K562 (cell line): ENCODE data around the gene SMIM12. TPM values are rescaled to one million over a fixed set of nuclear protein-coding genes. Genes with fewer than 3 reads are reported as not detected.

Experiments
- ATF1 ChIP-seq, 2 experiments: fragments of 450-650 bp in 1 of 2; IDR thresholded peaks; 2 replicates each; pipeline ENCODE4 v1.6.1; 2016; ENCODE audit warnings: missing compliant biosample characterization in 1 of 2, missing genetic modification characterization in 1 of 2
- BHLHE40 ChIP-seq: IDR thresholded peaks from 2 replicates; pipeline ENCODE4 v1.6.1; 2011; ENCODE audit warnings: low read length, improper control_type of control experiment
- CBFB ChIP-seq: sonication (generic); formaldehyde crosslinking; IDR thresholded peaks from 2 replicates; pipeline ENCODE4 v1.4.0; 2020; ENCODE audit warnings: mild to moderate bottlenecking, missing genetic modification reagents
- CC2D1A ChIP-seq: fragments of 450-650 bp; IDR thresholded peaks from 2 replicates; pipeline ENCODE4 v1.6.1; 2017; ENCODE audit warnings: mild to moderate bottlenecking
- LCOR ChIP-seq: sonication (generic); formaldehyde crosslinking; IDR thresholded peaks from 2 replicates; pipeline ENCODE4 v1.8.0; 2022; ENCODE audit warnings: mild to moderate bottlenecking, missing genetic modification reagents
- MIER1 ChIP-seq: fragments of 450-650 bp; IDR thresholded peaks from 2 replicates; pipeline ENCODE4 v1.6.1; 2016; ENCODE audit warnings: antibody characterized with exemption, mild to moderate bottlenecking, low read depth
- MTA3 ChIP-seq: fragments of 450-650 bp; formaldehyde crosslinking; IDR thresholded peaks from 2 replicates; pipeline ENCODE4 v1.6.1; 2017; ENCODE audit warnings: mild to moderate bottlenecking, borderline replicate concordance
- MYNN ChIP-seq, 2 experiments: sonication (generic); formaldehyde crosslinking in 1 of 2; IDR thresholded peaks; 2 replicates each; pipeline versions ENCODE4 v1.5.0 to v1.6.1; 2016 to 2020; ENCODE audit warnings: antibody characterized with exemption in 1 of 2, missing genetic modification reagents in 1 of 2
- PHF21A ChIP-seq: fragments of 450-650 bp; IDR thresholded peaks from 2 replicates; pipeline ENCODE4 v1.6.1; 2017; ENCODE audit warnings: low read depth, borderline replicate concordance
- TGIF2 ChIP-seq: sonication (generic); formaldehyde crosslinking; IDR thresholded peaks from 2 replicates; pipeline ENCODE4 v1.8.1; 2022; ENCODE audit warnings: mild to moderate bottlenecking, missing genetic modification reagents, moderate library complexity
- YBX1 ChIP-seq: fragments of 450-650 bp; IDR thresholded peaks from 2 replicates; pipeline ENCODE4 v1.7.1; 2016; ENCODE audit warnings: mild to moderate bottlenecking
- ZC3H4 ChIP-seq: sonication (generic); formaldehyde crosslinking; IDR thresholded peaks from 2 replicates; pipeline ENCODE4 v1.9.0; 2021; ENCODE audit warnings: missing genetic modification reagents, borderline replicate concordance
- ZKSCAN8 ChIP-seq: fragments of 200-800 bp; sonication (Bioruptor generic); IDR thresholded peaks from 2 replicates; pipeline ENCODE4 v1.6.1; 2016; ENCODE audit warnings: missing genetic modification characterization, missing compliant biosample characterization
- polyA plus RNA-seq, 8 experiments: library from polyadenylated mRNA; depleted of rRNA in 4 of 8; stranded (reverse) in 5 of 8; unstranded in 3 of 8; fragments of >200 nt; fragmentation: Nextera tagmentation in 2 of 8; fragmentation: Illumina TruSeq in 1 of 8; extraction: Ambion mirVana in 2 of 8; extraction: Trizol in 1 of 8; gene quantifications; 2 replicates each; pipeline versions ENCODE4 v1.2.1 to v1.2.3, GENCODE V29; 2011 to 2014; ENCODE audit warnings: inconsistent platforms in 1 of 8, missing spikeins in 1 of 8
- total RNA-seq, 7 experiments: library from RNA; depleted of rRNA in 6 of 7; stranded (reverse); fragments of >200 nt in 6 of 7; fragmentation: Illumina TruSeq in 2 of 7; extraction: Trizol in 2 of 7; gene quantifications; 2 replicates each; pipeline versions ENCODE4 v1.2.1 to v1.2.3, GENCODE V29; 2011 to 2021; ENCODE audit warnings: low replicate concordance in 1 of 7
- TF ChIP-seq, protein P1 (sequence below), 2 experiments: fragments of 450-650 bp; IDR thresholded peaks; 2 replicates each; pipeline ENCODE4 v1.6.1; 2016
- TF ChIP-seq, protein P2 (sequence below): sonication (generic); formaldehyde crosslinking; IDR thresholded peaks from 2 replicates; pipeline ENCODE4 v1.8.0; 2023; ENCODE audit warnings: missing genetic modification reagents, mild to moderate bottlenecking, borderline replicate concordance
- TF ChIP-seq, protein P3 (sequence below): sonication (generic); formaldehyde crosslinking; IDR thresholded peaks from 2 replicates; pipeline ENCODE4 v1.4.0; 2020; ENCODE audit warnings: mild to moderate bottlenecking, missing genetic modification reagents
- TF ChIP-seq, protein P4 (sequence below): sonication (generic); formaldehyde crosslinking; IDR thresholded peaks from 2 replicates; pipeline ENCODE4 v1.8.0; 2022; ENCODE audit warnings: mild to moderate bottlenecking, missing genetic modification reagents

Gene SMIM12
- total and polyA plus RNA-seq, 9 of the 15 experiments (the other 6 are each of a cell fraction or from before 2014, with no cell fraction given): 51.7 to 112 (median 63.9) TPM

DNA sequence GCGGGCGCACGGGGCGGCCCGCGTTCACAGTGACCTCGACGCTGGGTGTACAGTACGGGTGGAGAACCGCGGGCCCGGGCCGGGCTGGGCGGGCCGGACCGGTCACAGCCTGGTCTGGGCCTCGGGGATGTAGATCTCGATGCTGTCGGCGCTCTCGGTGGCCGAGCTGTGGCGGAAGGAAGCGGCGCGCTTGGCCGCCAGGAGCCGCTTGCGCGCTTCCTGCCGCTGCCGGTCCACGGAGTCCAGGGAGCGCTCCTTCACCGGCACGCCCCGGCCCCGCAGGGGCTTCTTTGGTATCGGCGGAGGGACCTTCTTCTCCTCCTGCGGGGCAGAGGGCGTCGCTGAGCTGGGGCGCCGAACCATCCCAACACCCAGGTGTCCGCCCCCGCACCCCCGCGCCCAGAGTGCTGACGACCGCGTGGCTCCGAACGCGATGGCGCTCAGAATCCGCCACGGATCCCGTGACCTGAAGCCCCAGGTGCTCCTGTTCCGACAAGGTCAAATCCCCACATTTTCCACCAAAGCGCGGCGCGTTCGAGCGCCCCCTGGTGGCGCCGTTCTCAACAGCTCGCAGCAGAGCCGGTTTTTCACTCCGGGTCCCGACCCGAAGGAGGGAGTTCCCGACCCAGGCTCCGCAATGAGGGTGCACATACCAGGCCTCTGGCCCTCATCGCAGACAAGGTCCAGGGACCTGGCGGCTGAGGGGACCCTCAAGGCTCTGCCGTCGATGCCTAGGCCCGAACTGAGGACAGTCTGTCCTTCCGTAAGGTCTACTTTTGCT is 6.6 kb upstream of the SMIM12 start (continued):
- TF ChIP-seq, protein P1, sequence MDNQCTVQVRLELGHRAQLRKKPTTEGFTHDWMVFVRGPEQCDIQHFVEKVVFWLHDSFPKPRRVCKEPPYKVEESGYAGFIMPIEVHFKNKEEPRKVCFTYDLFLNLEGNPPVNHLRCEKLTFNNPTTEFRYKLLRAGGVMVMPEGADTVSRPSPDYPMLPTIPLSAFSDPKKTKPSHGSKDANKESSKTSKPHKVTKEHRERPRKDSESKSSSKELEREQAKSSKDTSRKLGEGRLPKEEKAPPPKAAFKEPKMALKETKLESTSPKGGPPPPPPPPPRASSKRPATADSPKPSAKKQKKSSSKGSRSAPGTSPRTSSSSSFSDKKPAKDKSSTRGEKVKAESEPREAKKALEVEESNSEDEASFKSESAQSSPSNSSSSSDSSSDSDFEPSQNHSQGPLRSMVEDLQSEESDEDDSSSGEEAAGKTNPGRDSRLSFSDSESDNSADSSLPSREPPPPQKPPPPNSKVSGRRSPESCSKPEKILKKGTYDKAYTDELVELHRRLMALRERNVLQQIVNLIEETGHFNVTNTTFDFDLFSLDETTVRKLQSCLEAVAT (IDR thresholded peaks at IDR 0.05): no peak
- TF ChIP-seq MIER1 (no peak), ATF1 (CRISPR knock-in tag; IDR thresholded peaks at IDR 0.05) (no peak), ATF1 (tag; IDR thresholded peaks at IDR 0.05) (0 out of 2 replicates have a peak, but pooled peaks have one; percentile 25), ZC3H4 (CRISPR knock-in tag) (no peak), TGIF2 (CRISPR knock-in tag) (no peak), YBX1 (no peak), PHF21A (no peak), LCOR (peak; percentile 52; the same call in 1 of the 2 replicates), MTA3 (peak; percentile 72; the same call in 1 of the 2 replicates), CBFB (CRISPR knock-in tag) (no peak), CC2D1A (peak; percentile 46; the same call in 1 of the 2 replicates), ZKSCAN8 (CRISPR knock-in tag) (no peak), BHLHE40 (peak; percentile 77), MYNN (IDR thresholded peaks at IDR 0.05) (0 out of 2 replicates have a peak, but pooled peaks have one; percentile 26), MYNN (CRISPR knock-in tag; IDR thresholded peaks at IDR 0.05) (no peak)
- TF ChIP-seq, protein P2, sequence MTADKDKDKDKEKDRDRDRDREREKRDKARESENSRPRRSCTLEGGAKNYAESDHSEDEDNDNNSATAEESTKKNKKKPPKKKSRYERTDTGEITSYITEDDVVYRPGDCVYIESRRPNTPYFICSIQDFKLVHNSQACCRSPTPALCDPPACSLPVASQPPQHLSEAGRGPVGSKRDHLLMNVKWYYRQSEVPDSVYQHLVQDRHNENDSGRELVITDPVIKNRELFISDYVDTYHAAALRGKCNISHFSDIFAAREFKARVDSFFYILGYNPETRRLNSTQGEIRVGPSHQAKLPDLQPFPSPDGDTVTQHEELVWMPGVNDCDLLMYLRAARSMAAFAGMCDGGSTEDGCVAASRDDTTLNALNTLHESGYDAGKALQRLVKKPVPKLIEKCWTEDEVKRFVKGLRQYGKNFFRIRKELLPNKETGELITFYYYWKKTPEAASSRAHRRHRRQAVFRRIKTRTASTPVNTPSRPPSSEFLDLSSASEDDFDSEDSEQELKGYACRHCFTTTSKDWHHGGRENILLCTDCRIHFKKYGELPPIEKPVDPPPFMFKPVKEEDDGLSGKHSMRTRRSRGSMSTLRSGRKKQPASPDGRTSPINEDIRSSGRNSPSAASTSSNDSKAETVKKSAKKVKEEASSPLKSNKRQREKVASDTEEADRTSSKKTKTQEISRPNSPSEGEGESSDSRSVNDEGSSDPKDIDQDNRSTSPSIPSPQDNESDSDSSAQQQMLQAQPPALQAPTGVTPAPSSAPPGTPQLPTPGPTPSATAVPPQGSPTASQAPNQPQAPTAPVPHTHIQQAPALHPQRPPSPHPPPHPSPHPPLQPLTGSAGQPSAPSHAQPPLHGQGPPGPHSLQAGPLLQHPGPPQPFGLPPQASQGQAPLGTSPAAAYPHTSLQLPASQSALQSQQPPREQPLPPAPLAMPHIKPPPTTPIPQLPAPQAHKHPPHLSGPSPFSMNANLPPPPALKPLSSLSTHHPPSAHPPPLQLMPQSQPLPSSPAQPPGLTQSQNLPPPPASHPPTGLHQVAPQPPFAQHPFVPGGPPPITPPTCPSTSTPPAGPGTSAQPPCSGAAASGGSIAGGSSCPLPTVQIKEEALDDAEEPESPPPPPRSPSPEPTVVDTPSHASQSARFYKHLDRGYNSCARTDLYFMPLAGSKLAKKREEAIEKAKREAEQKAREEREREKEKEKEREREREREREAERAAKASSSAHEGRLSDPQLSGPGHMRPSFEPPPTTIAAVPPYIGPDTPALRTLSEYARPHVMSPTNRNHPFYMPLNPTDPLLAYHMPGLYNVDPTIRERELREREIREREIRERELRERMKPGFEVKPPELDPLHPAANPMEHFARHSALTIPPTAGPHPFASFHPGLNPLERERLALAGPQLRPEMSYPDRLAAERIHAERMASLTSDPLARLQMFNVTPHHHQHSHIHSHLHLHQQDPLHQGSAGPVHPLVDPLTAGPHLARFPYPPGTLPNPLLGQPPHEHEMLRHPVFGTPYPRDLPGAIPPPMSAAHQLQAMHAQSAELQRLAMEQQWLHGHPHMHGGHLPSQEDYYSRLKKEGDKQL (CRISPR knock-in tag): no peak
- TF ChIP-seq, protein P3, sequence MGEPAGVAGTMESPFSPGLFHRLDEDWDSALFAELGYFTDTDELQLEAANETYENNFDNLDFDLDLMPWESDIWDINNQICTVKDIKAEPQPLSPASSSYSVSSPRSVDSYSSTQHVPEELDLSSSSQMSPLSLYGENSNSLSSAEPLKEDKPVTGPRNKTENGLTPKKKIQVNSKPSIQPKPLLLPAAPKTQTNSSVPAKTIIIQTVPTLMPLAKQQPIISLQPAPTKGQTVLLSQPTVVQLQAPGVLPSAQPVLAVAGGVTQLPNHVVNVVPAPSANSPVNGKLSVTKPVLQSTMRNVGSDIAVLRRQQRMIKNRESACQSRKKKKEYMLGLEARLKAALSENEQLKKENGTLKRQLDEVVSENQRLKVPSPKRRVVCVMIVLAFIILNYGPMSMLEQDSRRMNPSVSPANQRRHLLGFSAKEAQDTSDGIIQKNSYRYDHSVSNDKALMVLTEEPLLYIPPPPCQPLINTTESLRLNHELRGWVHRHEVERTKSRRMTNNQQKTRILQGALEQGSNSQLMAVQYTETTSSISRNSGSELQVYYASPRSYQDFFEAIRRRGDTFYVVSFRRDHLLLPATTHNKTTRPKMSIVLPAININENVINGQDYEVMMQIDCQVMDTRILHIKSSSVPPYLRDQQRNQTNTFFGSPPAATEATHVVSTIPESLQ (CRISPR knock-in tag): peak; percentile 39; the same call in 1 of the 2 replicates
- TF ChIP-seq, protein P4, sequence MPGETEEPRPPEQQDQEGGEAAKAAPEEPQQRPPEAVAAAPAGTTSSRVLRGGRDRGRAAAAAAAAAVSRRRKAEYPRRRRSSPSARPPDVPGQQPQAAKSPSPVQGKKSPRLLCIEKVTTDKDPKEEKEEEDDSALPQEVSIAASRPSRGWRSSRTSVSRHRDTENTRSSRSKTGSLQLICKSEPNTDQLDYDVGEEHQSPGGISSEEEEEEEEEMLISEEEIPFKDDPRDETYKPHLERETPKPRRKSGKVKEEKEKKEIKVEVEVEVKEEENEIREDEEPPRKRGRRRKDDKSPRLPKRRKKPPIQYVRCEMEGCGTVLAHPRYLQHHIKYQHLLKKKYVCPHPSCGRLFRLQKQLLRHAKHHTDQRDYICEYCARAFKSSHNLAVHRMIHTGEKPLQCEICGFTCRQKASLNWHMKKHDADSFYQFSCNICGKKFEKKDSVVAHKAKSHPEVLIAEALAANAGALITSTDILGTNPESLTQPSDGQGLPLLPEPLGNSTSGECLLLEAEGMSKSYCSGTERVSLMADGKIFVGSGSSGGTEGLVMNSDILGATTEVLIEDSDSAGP (CRISPR knock-in tag): no peak
